Measurements from ENCODE around the gene CACNG6. TPM values are rescaled to one million over a fixed set of nuclear protein-coding genes. Genes with fewer than 3 reads are reported as not detected.
A peak's percentile ranks its signal among the peaks of the same experiment; 100 is the strongest.
"Not testable (repeated sequence)": the region's sequence is repeated elsewhere in the genome, so short reads cannot be mapped to it uniquely, and the experiment has no call there.

CACNG6 gene
- total RNA-seq, 1 experiment from 2014 or later: not detected

- CTCF ChIA-PET: interaction anchor here (0.6 kb wide), 2 partner anchors 20 to 95 kb away, joined by 3 to 7 read pairs; no protein-coding TSS in a partner anchor
- TF ChIP-seq EZH2 (IDR thresholded peaks at IDR 0.05; ENCODE audit: borderline replicate concordance, low read depth, low read length, poor library complexity, severe bottlenecking): no peak
- TF ChIP-seq CTCF (conservative IDR thresholded peaks at IDR 0.05; ENCODE audit: low read depth, low read length): no peak
- Histone ChIP-seq H3K4me3 (ENCODE audit: low read depth, low read length, poor library complexity, severe bottlenecking) (no peak overlapping the region), H3K27ac (ENCODE audit: low read depth, low read length, poor library complexity, severe bottlenecking) (no peak overlapping the region), H3K4me1 (ENCODE audit: insufficient read depth, low read length, poor library complexity, severe bottlenecking) (no peaks in the 10 kb centered on the region), H3K27me3 (replicated peaks; ENCODE audit: insufficient read depth, low read depth, low read length, poor library complexity) (no peaks in the 10 kb centered on the region), H3K9me3 (ENCODE audit: low read depth, low read length, poor library complexity, severe bottlenecking) (no peaks in the 10 kb centered on the region), H3K36me3 (ENCODE audit: insufficient read depth, low read length, poor library complexity, severe bottlenecking) (no peaks in the 10 kb centered on the region)
- no TSS peak for BruUV-seq (replicated peaks)
- intact Hi-C loops (cut with micrococcal nuclease; ENCODE audit: unreplicated experiment): no loop called here
- peak; percentile 66 for DNase-seq (ENCODE audit: low spot score)
- POLR2A ChIA-PET (ENCODE audit: low non-redundant PET): no interaction called here
Observed at GRCh38 chr19:54035215-54036178, 44.1 kb downstream of the CACNG6 start.

- H3K27ac ChIP-seq (ENCODE audit: low read depth, low read length, poor library complexity, severe bottlenecking); H3K36me3 ChIP-seq (ENCODE audit: insufficient read depth, low read length, poor library complexity, severe bottlenecking); H3K27me3 ChIP-seq (replicated peaks; ENCODE audit: insufficient read depth, low read depth, low read length, poor library complexity); BruUV-seq (replicated peaks); H3K4me1 ChIP-seq (ENCODE audit: insufficient read depth, low read length, poor library complexity, severe bottlenecking); H3K9me3 ChIP-seq (ENCODE audit: low read depth, low read length, poor library complexity, severe bottlenecking); POLR2A ChIA-PET (ENCODE audit: low non-redundant PET); DNase-seq (ENCODE audit: low spot score); intact Hi-C loops (cut with micrococcal nuclease; ENCODE audit: unreplicated experiment); H3K4me3 ChIP-seq (ENCODE audit: low read depth, low read length, poor library complexity, severe bottlenecking): not testable (repeated sequence)
- CTCF ChIA-PET: interaction anchor here (0.6 kb wide), 1 partner anchor 227 kb away, joined by 4 read pairs; no protein-coding TSS in a partner anchor
Observed at GRCh38 chr19:54036542-54036941, 45.1 kb downstream of the CACNG6 start.

GRCh38 chr19:54040003-54040402 lies 48.6 kb downstream of the CACNG6 start:
- no peaks in the 10 kb centered on the region for H3K36me3 ChIP-seq (ENCODE audit: insufficient read depth, low read length, poor library complexity, severe bottlenecking)
- no peak overlapping the region for H3K4me3 ChIP-seq (ENCODE audit: low read depth, low read length, poor library complexity, severe bottlenecking)
- H3K27ac ChIP-seq (ENCODE audit: low read depth, low read length, poor library complexity, severe bottlenecking): no peak overlapping the region
- H3K27me3 ChIP-seq (replicated peaks; ENCODE audit: insufficient read depth, low read depth, low read length, poor library complexity): peaks cover 11% of the 10 kb centered on the region
- intact Hi-C loops (cut with micrococcal nuclease; ENCODE audit: unreplicated experiment): no loop called here
- H3K4me1 ChIP-seq (ENCODE audit: insufficient read depth, low read length, poor library complexity, severe bottlenecking): no peaks in the 10 kb centered on the region
- no peak for DNase-seq (ENCODE audit: low spot score)
- TF ChIP-seq EZH2 (IDR thresholded peaks at IDR 0.05; ENCODE audit: borderline replicate concordance, low read depth, low read length, poor library complexity, severe bottlenecking) (no peak), CTCF (conservative IDR thresholded peaks at IDR 0.05; ENCODE audit: low read depth, low read length) (no peak)
- POLR2A ChIA-PET (ENCODE audit: low non-redundant PET): no interaction called here
- CTCF ChIA-PET: no interaction called here
- no TSS peak for BruUV-seq (replicated peaks)
- no peaks in the 10 kb centered on the region for H3K9me3 ChIP-seq (ENCODE audit: low read depth, low read length, poor library complexity, severe bottlenecking)
